ENCODE results near the gene NR2C1.
"Not testable (repeated sequence)": the region's sequence is repeated elsewhere in the genome, so short reads cannot be mapped to it uniquely, and the experiment has no call there.

NR2C1 gene

DNA sequence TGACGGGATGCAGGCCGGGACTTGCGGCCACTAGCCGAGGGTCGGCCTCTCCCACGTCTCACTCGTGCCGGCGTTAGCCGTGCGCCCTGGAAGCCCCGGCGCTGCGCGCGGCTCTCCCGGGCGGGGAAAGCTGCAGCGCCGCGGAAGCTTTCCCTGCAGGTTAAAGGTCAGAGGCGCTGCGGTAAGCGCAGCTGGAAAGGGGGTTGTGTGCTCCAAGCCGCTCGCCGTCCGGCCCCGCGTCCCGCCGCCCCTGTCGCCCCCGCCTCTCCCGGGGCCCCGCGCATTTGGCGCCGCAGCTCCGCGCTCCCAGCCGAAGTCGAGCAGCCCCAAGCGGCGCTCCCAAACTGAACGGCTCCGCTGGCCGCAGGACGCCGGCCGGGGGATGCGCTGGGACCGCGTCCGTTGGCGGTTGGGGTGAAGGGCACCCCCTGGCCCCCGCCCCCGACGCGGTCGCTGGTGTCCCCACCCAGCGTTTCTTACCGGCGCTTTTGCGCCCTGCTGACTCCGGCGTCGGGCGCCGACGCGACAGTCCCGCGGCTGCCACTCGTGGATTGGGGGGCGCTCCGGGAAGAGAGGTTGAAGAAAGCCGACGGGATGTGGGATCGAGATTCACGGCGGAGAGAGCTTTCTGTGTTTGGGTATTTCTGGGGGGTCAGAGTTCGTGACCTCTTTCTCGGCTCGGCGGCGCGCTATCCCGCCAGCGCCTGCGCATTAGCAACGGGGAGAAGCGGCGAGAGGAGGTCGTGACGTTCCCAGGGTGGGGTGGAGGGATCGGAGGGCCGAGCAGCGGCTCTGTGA is at the start of gene NR2C1:
NR2C1 (minus strand) TSS at position 719 of the 798 bp plus-strand sequence. CDS start 6,234 bp downstream, outside the sequence.
- in situ Hi-C loops (cut with MboI; ENCODE audit: low sequenced_read_pairs), result no loop called here

DNA sequence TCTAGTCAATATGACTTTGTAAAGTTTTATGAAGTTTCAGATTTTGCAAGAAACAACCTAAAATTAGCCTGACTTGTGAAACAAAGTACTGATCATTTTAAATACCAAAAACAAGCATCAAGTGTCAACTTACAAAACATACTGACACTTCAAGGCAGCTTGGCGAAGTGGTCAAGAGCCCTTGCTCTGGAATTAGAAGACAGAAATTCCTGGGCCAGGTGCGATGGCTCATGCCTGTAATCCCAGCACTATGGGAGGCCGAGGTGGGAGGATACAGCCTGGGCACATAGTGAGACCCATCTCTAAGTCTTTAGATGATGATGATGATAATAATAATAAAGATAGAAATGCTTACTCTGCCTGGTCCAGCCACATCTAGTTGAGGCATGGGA is 45.4 kb upstream of the NR2C1 start:
- in situ Hi-C loops (cut with MboI; ENCODE audit: low sequenced_read_pairs), result no loop called here

DNA sequence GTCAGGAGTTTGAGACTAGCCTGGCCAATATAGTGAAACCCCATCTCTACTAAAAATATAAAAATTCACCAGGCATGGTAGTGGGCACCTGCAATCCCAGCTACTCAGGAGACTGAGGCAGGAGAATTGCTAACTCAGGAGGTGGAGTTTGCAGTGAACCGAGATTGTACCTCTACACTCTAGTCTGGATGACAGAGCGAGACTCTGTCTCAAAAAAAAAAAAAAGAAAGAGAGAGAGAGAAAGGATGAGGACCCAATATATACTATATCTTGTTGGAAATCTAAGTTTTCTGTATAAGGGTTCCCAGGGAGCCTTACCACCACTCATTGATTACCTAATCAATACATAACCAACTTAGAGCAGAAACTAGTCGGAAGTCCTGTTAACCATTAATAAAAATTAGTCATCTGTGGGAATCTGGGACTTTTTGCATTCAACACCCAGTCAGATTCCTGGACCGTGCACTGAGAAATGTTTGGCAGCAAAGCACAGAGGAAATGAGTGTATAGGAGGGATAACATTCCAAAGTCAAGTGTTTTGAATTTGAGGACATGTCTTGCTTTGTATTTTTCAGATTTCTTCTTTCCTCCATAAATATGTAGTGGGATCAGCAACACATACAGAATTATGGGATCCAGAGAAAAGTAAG is 44.8 kb upstream of the NR2C1 start:
- in situ Hi-C loops (cut with MboI; ENCODE audit: low sequenced_read_pairs), result no loop called here

DNA sequence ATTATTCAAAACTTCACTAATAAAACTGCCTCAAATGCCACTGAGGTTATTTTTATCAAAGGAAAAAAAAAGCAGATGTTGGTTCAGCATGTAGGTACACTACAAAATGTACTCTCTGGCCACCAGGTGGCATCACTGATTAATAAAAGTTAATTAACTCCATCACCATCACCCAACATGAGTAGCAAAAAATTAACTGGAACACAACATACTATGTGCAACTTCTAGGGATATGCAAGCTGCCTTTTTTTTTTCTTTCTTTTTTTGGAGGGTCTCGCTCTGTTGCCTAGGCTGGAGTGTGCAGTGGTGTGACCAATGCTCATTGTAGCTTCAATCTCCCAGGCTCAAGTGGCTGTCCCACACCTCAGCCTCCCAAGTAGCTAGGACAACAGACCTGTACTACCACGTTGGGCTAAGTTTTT is 43.8 kb upstream of the NR2C1 start:
- in situ Hi-C loops (cut with MboI; ENCODE audit: low sequenced_read_pairs), result no loop called here

DNA sequence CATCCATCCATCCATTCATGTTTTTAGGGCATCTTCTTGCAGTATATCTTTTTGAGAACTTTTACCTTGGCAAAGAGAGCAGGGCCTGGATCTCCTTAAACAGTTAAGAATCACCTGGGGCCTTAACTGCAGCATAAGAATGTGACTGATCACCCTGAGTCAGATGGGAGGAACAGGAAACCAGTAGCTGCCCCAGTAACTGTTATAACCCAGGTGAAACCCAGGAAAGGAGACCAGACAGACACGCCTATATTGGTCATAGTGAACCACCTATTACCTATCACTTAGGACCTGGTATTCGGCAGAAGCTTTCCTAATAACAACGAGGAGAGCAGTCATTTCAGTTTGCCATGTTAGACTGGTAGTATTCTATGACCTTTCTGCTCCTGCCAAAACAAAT is 43.4 kb upstream of the NR2C1 start:
- in situ Hi-C loops (cut with MboI; ENCODE audit: low sequenced_read_pairs), result no loop called here

DNA sequence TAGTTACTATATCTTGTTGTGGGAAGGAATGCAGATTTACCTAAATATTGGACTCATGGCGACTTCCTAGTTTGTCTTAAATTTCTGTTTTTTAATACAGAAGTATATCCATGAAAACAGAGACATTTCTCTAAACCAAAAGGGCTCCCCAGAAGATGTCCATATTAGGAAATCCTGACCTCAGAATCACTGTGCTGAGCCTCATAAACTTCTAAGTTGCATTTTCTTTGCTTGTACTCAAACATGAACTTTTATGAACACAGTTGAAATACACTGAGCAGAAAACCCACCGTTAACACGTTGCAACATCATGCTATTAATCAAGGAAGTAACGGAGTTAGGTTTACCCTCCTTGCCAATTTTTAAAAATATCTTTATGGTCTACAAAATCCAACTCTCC is 42.9 kb upstream of the NR2C1 start:
- in situ Hi-C loops (cut with MboI; ENCODE audit: low sequenced_read_pairs), result no loop called here

DNA sequence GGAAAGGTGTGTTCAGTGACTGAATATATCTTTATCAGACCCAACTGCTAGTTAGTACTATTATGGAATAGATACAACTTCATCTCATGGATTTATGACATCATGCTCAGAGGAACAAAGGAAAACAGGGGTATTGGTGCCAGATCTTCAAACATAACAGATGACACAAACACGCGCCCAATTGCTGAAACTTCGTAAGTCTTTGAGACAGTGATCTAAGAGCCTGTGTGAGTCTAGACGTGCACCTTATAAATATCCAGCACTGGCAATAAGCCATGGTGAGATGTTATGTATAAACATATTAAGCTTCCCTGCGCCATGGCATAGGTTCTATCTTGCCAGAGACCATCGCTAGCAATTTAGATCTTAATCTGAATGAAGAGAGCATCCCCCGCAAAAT is 42.2 kb upstream of the NR2C1 start:
- in situ Hi-C loops (cut with MboI; ENCODE audit: low sequenced_read_pairs), result no loop called here

DNA sequence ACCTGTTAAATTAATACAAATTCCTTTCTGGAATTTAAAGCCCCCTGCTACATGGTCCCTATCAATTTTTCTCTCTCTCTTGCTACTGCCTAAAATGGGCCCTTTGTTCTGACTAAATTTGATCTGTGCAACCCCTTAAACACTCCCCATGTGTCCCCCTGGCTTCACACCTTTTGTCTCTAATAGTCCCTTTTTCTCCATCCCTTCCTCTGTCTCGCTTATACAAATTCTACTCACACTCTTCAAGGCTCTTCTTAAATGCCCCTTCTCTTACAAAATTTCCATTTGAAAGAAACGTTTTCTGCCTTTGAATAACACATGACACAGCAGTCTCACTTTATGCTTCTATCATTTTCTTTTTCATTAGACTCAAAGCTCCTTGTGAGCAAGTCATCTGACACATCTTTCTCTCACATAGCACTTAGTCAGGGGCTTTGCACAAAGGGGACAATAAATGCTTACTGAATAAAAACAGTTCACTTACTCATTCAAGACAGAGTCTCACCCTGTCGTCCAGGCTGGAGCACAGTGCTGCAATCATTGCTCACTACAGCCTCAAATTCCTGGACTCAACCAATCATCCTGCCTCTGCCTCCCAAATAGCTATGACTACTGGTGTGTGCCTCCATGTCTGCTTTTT is 41.5 kb upstream of the NR2C1 start:
- in situ Hi-C loops (cut with MboI; ENCODE audit: low sequenced_read_pairs), result no loop called here

DNA sequence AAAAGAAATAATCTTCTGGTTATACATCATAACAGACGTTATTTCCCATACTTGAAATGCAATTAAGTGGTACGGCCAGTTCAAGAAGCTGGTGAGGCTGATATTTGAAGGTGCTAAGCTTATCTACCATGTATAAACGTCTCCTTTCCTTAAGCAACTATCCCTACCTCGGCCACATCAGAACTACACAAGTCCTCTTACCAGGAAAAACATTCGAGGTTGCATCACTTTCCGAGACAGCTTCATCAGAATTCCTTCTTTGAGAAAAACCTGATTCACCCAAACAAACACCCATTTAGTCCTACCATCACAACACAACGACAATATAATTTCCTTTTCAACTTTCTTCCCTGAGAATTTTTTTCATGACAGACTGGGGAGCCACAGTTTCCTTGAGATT is 33.9 kb upstream of the NR2C1 start:
- in situ Hi-C loops (cut with MboI; ENCODE audit: low sequenced_read_pairs), result loop anchor here (10.0 kb wide), 1 partner anchor 427 kb away; no protein-coding TSS in a partner anchor

DNA sequence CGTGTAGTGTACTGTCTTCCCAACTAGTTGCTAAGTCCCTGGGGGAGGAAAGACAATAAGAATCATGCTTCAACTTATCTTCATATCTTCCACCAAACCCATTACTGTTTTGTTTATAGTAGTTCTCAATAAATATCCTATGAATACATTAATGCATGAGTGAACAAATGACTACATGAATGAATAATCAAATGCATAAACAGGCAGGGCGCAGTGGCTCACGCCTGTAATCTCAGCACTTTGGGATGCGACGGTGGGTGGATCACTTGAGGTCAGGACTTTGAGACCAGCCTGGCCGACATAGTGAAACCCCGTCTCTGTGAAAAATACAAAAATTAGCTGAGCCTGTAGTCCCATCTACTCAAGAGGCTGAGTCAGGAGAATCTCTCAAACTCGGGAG is 32.1 kb upstream of the NR2C1 start:
- in situ Hi-C loops (cut with MboI; ENCODE audit: low sequenced_read_pairs), result loop anchor here (10.0 kb wide), 1 partner anchor 429 kb away; no protein-coding TSS in a partner anchor

DNA sequence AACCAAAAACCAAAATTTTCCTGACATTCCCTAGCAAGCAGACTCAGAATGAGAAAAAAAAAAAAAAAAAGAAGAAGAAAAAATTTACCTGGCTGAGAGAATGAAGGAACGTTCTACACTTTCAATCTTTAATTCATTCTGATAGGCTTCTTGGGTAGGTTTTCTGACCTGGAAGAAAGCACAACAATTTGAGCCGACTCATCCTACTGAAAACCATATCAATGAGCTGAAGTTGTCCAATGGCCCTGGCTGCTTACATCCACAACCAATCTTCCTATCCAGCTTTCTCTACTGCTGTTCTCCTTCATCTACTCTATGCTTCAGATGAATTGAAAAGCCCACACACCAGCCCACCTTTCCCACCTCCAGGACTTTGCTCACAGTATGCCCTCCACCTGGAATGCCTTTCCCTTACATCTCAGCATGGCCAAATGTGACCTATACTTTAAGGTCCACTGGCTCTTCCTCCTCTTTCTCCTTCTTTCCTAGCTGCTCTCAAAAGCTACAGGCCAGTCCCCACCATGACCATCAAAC is 31.6 kb upstream of the NR2C1 start:
- in situ Hi-C loops (cut with MboI; ENCODE audit: low sequenced_read_pairs), result loop anchor here (10.0 kb wide), 1 partner anchor 430 kb away; no protein-coding TSS in a partner anchor

DNA sequence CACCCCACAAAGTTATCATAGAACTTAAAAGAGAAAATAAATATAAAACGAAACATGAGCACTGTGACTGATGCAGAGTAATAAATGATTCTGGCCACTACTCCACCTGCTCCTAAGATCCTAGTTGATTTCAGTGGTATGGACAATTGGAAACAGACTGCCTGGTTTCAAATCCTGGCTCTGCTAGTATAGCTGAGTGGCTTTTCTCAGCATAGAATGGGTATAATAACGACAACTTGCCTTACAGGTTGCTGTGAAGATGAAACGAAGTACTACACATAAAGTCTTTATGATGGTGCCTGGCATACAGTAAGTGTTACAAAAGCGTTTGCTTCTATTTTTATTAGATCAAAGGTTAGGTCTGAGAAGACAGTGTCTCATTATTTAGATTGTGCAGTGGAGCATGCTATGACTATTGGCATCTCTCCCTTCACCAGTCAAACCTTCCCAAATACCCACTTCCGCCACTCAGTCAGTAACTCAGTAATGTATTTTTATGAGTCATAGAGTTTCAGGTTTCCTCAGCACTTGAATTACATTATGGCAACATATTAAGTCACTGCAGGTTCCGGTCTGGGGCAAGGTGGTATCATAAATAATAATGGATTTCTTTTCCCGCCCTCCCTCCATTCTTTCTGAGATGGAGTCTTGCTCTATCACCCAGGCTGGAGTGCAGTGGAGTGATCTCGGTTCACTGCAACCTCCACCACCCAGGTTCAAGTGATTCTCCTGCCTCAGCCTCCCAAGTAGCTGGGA is 29.7 kb upstream of the NR2C1 start:
- in situ Hi-C loops (cut with MboI; ENCODE audit: low sequenced_read_pairs), result loop anchor here (10.0 kb wide), 1 partner anchor 432 kb away; no protein-coding TSS in a partner anchor

DNA sequence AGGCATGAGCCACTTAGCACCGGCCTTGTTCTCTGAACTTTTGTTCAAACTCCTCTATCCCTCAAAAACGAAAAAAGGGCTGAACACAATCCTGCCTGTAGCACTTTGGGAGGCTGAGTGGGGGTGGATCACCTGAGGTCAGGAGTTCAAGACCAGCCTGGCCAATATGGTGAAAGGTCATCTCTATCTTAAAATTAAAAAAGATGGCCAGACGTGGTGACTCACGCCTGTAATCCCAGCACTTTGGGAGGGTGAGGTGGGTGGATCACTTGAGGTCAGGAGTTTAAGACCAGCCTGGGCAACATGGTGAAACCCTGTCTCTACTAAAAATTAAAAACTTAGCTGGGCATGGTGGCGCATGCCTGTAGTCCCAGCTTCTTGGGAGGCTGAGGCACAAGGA is 28.5 kb upstream of the NR2C1 start:
- in situ Hi-C loops (cut with MboI; ENCODE audit: low sequenced_read_pairs), result loop anchor here (10.0 kb wide), 1 partner anchor 433 kb away; no protein-coding TSS in a partner anchor

DNA sequence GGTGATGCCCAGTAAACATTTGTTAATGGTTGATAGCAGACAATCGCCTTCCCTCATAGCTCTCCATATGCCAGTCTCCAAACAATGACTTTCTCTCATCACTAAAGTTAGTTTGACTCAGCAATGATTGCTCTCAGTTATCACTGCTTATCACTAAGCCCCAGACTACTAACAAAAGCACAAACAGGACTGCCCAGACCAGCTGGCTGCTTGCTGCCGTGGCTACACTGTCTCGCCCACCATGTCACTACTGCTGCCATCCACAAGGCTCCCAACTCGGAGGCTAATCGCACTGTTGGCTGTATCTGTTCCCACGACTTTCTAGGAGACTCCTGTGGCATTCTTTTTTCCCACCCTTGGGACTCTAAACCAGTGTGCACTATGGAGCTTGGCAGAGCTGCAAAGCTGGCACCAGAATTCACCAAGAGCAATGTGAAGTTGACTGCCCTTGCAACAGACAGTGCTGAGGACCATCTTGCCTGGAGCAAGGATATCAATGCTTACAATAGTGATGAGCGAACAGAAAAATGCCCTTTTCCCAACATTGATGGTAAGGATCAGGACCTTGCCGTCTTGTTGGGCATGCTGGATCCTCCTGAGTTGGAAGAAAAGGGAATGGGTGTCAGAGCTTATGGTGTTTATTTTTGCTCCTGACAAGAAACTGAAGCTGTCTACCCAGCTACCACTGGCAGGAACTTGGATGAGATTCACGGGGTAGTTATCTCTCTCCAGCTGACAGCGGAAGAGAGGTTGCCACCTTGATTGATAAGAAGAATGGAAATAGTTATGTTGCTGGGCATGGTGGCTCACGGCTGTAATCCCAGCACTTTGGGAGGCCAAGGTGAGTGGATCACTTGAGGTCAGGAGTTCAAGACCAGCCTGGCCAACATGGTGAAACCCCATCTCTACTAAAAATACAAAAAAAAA is 27.1 kb upstream of the NR2C1 start:
- in situ Hi-C loops (cut with MboI; ENCODE audit: low sequenced_read_pairs), result loop anchor here (10.0 kb wide), 1 partner anchor 434 kb away; no protein-coding TSS in a partner anchor

DNA sequence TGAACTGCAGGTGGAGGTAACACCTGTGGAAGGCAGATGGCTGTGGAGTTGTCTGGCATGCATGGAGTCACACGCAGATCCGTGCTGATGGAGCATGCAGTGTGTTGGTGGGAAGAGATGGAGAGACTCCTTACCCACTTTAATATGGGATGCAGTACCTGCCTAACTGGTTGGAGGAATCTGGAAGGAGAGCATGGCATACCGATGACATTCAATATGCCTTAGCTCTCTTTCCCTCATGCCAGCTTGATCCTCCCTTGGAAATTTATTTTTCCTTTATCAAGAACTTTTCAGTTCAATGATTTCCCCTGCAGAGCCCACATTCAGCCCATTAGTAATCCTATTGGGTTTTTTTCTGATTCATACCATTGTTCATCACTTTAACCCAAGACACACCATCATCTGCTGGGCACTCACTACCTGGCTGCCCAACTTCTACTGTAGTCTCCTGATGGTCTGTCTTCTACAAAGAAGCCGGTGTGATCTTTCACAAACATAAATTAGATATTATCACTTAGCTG is 25.9 kb upstream of the NR2C1 start:
- in situ Hi-C loops (cut with MboI; ENCODE audit: low sequenced_read_pairs), result no loop called here

DNA sequence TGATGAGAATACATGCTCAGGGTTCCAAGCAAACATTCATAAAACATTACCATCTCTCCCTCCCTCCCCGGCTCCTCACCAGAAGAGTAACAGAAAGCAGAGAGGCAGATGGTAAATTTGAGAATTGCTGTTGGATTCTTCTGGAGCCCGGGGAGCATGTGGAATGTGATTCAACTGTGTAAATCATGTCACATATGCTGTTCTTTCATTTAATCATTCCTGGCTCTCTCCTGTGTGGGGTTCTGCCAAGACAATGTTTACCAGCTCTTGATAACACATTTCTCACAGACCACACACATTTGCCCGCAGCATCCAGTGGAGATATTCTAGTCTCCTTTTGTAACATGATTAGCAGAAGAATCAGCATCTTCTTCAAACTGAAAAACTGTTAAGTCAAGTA is 23.4 kb upstream of the NR2C1 start:
- in situ Hi-C loops (cut with MboI; ENCODE audit: low sequenced_read_pairs), result no loop called here

DNA sequence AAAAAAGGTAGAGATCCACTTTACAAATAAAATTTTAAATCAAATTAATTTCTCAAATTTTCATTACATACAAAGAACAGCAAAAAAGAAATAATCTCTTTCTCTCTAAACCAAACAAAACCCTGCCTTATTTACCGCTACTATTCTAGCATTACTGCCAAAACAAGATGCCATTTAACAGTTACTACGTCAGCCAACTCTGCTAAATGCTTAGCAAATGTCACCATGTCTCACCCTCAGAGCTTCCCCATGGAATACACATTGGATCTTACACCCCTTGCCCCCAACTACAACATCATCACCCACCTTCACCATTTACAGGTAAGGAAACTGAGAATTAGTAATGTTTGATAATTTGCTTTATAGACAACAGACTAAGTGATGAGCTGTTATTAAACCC is 23.0 kb upstream of the NR2C1 start:
- in situ Hi-C loops (cut with MboI; ENCODE audit: low sequenced_read_pairs), result no loop called here

DNA sequence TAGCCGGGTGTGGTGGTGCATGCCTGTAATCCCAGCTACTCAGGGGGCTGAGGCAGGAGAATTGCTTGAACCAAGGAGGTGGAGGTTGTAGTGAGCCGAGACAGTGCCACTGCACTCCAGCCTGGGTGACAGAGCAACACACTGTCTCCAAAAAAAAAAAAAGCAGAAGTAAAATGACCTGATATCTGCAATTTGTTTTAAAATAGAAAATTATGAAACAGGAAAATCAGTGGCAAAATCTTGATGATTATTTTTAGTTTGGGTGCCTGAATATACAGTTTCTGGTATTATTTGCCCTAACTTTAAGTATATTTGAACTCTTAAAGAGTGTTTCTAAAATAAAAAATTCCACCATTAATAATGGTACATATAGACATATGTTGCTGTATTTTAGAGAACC is 22.4 kb upstream of the NR2C1 start:
- in situ Hi-C loops (cut with MboI; ENCODE audit: low sequenced_read_pairs), result not testable (repeated sequence)

DNA sequence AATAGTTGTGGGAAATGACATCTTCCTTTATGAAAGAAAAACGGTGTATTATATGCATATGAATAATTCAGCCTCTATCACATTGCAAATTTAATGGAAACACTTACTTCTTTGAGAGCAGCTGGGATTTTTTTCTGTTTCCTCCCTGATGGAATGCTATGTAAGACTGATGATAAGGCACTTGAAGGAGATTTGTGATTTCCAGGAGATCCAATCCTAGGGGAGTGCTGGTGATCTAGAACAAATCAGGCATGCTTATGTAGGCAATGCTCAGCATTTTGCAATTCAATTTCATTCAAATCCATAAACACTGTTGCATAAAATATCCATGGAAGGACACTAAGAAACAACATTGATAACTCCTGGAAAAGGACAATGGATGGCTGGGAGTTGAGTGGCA is 16.0 kb upstream of the NR2C1 start:
- in situ Hi-C loops (cut with MboI; ENCODE audit: low sequenced_read_pairs), result no loop called here
